Breast epithelium (tissue), 4 donors: ENCODE results near the gene MS4A4E. TPM values are rescaled to one million over a fixed set of nuclear protein-coding genes. Genes with fewer than 3 reads are reported as not detected.

Source experiments
- DNase-seq, 2 donors: peaks; one replicate each; pipeline ENCODE4 v3.0.0-alpha.2; 2019; ENCODE audit warnings: low spot score in 2 of 2
- H3K27ac ChIP-seq, 2 donors: fragments of 200-600 bp; sonication (generic) in 1 of 2; one replicate each; pipeline ENCODE4 v1.5.1; 2016 to 2019; ENCODE audit warnings: mild to moderate bottlenecking in 1 of 2
- H3K27me3 ChIP-seq, 2 donors: fragments of 200-600 bp; sonication (generic) in 1 of 2; one replicate each; pipeline versions ENCODE4 v1.5.1 to v1.6.0; 2017 to 2019; ENCODE audit warnings: control low read depth in 1 of 2, mild to moderate bottlenecking in 1 of 2
- H3K36me3 ChIP-seq: fragments of 200-600 bp; one replicate; pipeline ENCODE4 v1.5.1; 2019
- H3K4me1 ChIP-seq, 2 donors: fragments of 200-600 bp; sonication (generic); one replicate each; pipeline ENCODE4 v1.5.1; 2016 to 2019; ENCODE audit warnings: control low read depth in 1 of 2
- H3K4me3 ChIP-seq, 3 donors: fragments of 200-600 bp; sonication (generic); 1 replicate in 2 of 3; 2 replicates in 1 of 3; pipeline ENCODE4 v1.5.1; 2016 to 2019; ENCODE audit warnings: mild to moderate bottlenecking in 3 of 3, moderate library complexity in 2 of 3
- H3K9me3 ChIP-seq, 2 donors: fragments of 200-600 bp; sonication (generic) in 1 of 2; one replicate each; pipeline ENCODE4 v1.5.1; 2016 to 2019; ENCODE audit warnings: control low read depth in 1 of 2
- CTCF ChIP-seq, 3 donors: fragments of 450-650 bp; IDR thresholded peaks; one replicate each; pipeline ENCODE4 v1.5.1; 2016 to 2017; ENCODE audit warnings: antibody characterized with exemption in 3 of 3, mild to moderate bottlenecking in 3 of 3, moderate library complexity in 3 of 3
- POLR2A ChIP-seq: fragments of 450-650 bp; IDR thresholded peaks from one replicate; pipeline ENCODE4 v1.6.1; 2016; ENCODE audit warnings: antibody characterized with exemption, mild to moderate bottlenecking, moderate library complexity
- POLR2AphosphoS5 ChIP-seq, 3 donors: sonication (generic); formaldehyde crosslinking; IDR thresholded peaks; one replicate each; pipeline ENCODE4 v1.6.1; 2017; ENCODE audit warnings: antibody characterized with exemption in 3 of 3
- intact Hi-C: fragments of 100-400 bp; cut with DNase I; formaldehyde crosslinking; loops from one replicate; pipeline ENCODE4 v1.15.1; 2023; ENCODE audit warnings: low total_unique reads
- total RNA-seq, 3 donors: library from RNA; depleted of rRNA; stranded (reverse); fragments of >200 nt; gene quantifications; one replicate each; pipeline ENCODE4 v1.1.0, GENCODE V29; 2016

Gene MS4A4E
- total RNA-seq, 3 donors from 2014 or later: 0.66 to 14.9 (median 1.5) TPM

- TF ChIP-seq POLR2A (no peak), POLR2AphosphoS5 (IDR thresholded peaks at IDR 0.05) (no peak), CTCF (IDR thresholded peaks at IDR 0.05) (no peak)
- no peaks in the 10 kb centered on the region for H3K27me3 ChIP-seq
- no peaks in the 10 kb centered on the region for H3K9me3 ChIP-seq
- H3K36me3 ChIP-seq: no peaks in the 10 kb centered on the region
- DNase-seq: no peak
- H3K4me1 ChIP-seq: no peaks in the 10 kb centered on the region
- intact Hi-C loops: no loop called here
- H3K4me3 ChIP-seq: no peak overlapping the region
- H3K27ac ChIP-seq: no peak overlapping the region
Observed at GRCh38 chr11:60222141-60222540, 20.8 kb downstream of the MS4A4E start.

GRCh38 chr11:60221692-60222091, 21.2 kb downstream of the MS4A4E start:
- no peak overlapping the region for H3K4me3 ChIP-seq
- TF ChIP-seq POLR2A: no peak
- no peak for TF ChIP-seq POLR2AphosphoS5 (IDR thresholded peaks at IDR 0.05)
- no peak for TF ChIP-seq CTCF (IDR thresholded peaks at IDR 0.05)
- no peaks in the 10 kb centered on the region for H3K36me3 ChIP-seq
- H3K9me3 ChIP-seq: no peaks in the 10 kb centered on the region
- DNase-seq: no peak
- no peaks in the 10 kb centered on the region for H3K27me3 ChIP-seq
- H3K4me1 ChIP-seq: no peaks in the 10 kb centered on the region
- intact Hi-C loops: no loop called here
- H3K27ac ChIP-seq: no peak overlapping the region

GRCh38 chr11:60221181-60221580, 21.8 kb downstream of the MS4A4E start:
- H3K9me3 ChIP-seq: no peaks in the 10 kb centered on the region
- no peak for TF ChIP-seq POLR2A
- no peak for TF ChIP-seq CTCF (IDR thresholded peaks at IDR 0.05)
- no peak for TF ChIP-seq POLR2AphosphoS5 (IDR thresholded peaks at IDR 0.05)
- intact Hi-C loops: no loop called here

GRCh38 chr11:60214386-60214785, 28.6 kb downstream of the MS4A4E start:
- Histone ChIP-seq H3K4me3 (no peak overlapping the region), H3K9me3 (no peaks in the 10 kb centered on the region), H3K27ac (no peak overlapping the region), H3K27me3 (no peaks in the 10 kb centered on the region), H3K4me1 (no peaks in the 10 kb centered on the region), H3K36me3 (no peaks in the 10 kb centered on the region)
- no peak for TF ChIP-seq POLR2AphosphoS5 (IDR thresholded peaks at IDR 0.05)
- no peak for DNase-seq
- intact Hi-C loops: no loop called here

More at GRCh38 chr11:60221181-60221580, 21.8 kb downstream of the MS4A4E start:
- Histone ChIP-seq H3K27ac (no peak overlapping the region), H3K4me3 (no peak overlapping the region), H3K27me3 (no peaks in the 10 kb centered on the region), H3K36me3 (no peaks in the 10 kb centered on the region), H3K4me1 (no peaks in the 10 kb centered on the region)
- no peak for DNase-seq

- Histone ChIP-seq H3K4me3 (no peak overlapping the region), H3K27me3 (no peaks in the 10 kb centered on the region), H3K36me3 (no peaks in the 10 kb centered on the region), H3K9me3 (no peaks in the 10 kb centered on the region), H3K27ac (no peak overlapping the region), H3K4me1 (no peaks in the 10 kb centered on the region)
- no peak for TF ChIP-seq CTCF (IDR thresholded peaks at IDR 0.05)
- TF ChIP-seq POLR2AphosphoS5 (IDR thresholded peaks at IDR 0.05): no peak
- no peak for TF ChIP-seq POLR2A
- no peak for DNase-seq
- intact Hi-C loops: no loop called here
Observed at GRCh38 chr11:60211206-60211605, 31.7 kb downstream of the MS4A4E start.

GRCh38 chr11:60209977-60210376, 33.0 kb downstream of the MS4A4E start:
- no peak for DNase-seq
- Histone ChIP-seq H3K9me3 (no peaks in the 10 kb centered on the region), H3K27me3 (no peaks in the 10 kb centered on the region), H3K4me1 (no peaks in the 10 kb centered on the region), H3K27ac (no peak overlapping the region), H3K36me3 (no peaks in the 10 kb centered on the region), H3K4me3 (no peak overlapping the region)
- TF ChIP-seq POLR2A (no peak), CTCF (IDR thresholded peaks at IDR 0.05) (no peak)
- intact Hi-C loops: no loop called here
